ENCODE data around the gene NIN. TPM values are rescaled to one million over a fixed set of nuclear protein-coding genes. Genes with fewer than 3 reads are reported as not detected.

Gene NIN
- total and polyA plus RNA-seq, 2 of the 4 experiments (the other 2 are of a cell fraction) = 15.2 to 98.4 TPM

GRCh38 chr14:50820786-50821509 lies 10.0 kb downstream of the NIN start:
- no peak overlapping the region for H3K18ac ChIP-seq (ENCODE audit: low read depth, low read length)
- POLR2A ChIA-PET (ENCODE audit: unreplicated experiment) = no interaction called here
- H4K20me1 ChIP-seq (ENCODE audit: insufficient read depth, low read length) = peaks cover 60% of the 10 kb centered on the region
- H3K9ac ChIP-seq (ENCODE audit: low read depth, low read length) = no peak overlapping the region
- H2BK5ac ChIP-seq (ENCODE audit: low read depth, low read length, poor library complexity, severe bottlenecking) = no peak overlapping the region
- H3K27me3 ChIP-seq (ENCODE audit: control insufficient read depth, insufficient read depth, low read length) = no peaks in the 10 kb centered on the region
- in situ Hi-C loops (cut with MboI; ENCODE audit: low sequenced_read_pairs) (no loop called here), intact Hi-C loops (cut with micrococcal nuclease) (no loop called here), dilution Hi-C loops (cut with HindIII; ENCODE audit: low sequenced_read_pairs, unreplicated experiment) (no loop called here)
- H3K14ac ChIP-seq (replicated peaks; ENCODE audit: low read depth, low read length) = no peak overlapping the region
- no peak overlapping the region for H3K56ac ChIP-seq (ENCODE audit: extremely low read depth, insufficient read depth, low read length)
- no peak for ATAC-seq (ENCODE audit: low read depth)
- peaks cover 2% of the 10 kb centered on the region for H3K36me3 ChIP-seq (ENCODE audit: control insufficient read depth, insufficient read depth, low read length)
- no peak overlapping the region for H3K4me3 ChIP-seq (ENCODE audit: insufficient read depth, low read depth, low read length)
- BruUV-seq (replicated peaks) = no TSS peak
- H3K4me2 ChIP-seq (ENCODE audit: low read depth, low read length) = no peak overlapping the region
- TF ChIP-seq MAZ (IDR thresholded peaks at IDR 0.05; ENCODE audit: borderline replicate concordance, low read depth, low read length) = no peak
- no peak for TF ChIP-seq POLR2A (IDR thresholded peaks at IDR 0.05; ENCODE audit: low read depth, low read length)
- no peak for TF ChIP-seq RCOR1 (IDR thresholded peaks at IDR 0.05; ENCODE audit: insufficient replicate concordance, low read length)
- TF ChIP-seq USF2 (IDR thresholded peaks at IDR 0.05; ENCODE audit: low read depth, low read length) = no peak
- TF ChIP-seq NFE2L2 (IDR thresholded peaks at IDR 0.05; ENCODE audit: low read depth, low read length) = no peak
- TF ChIP-seq MXI1 (IDR thresholded peaks at IDR 0.05; ENCODE audit: borderline replicate concordance, low read depth, low read length) = no peak
- TF ChIP-seq CTCF (conservative IDR thresholded peaks at IDR 0.05; ENCODE audit: low read depth, low read length) = no peak
- no peak for TF ChIP-seq RAD21 (IDR thresholded peaks at IDR 0.05; ENCODE audit: low read length)
- TF ChIP-seq SMC3 (IDR thresholded peaks at IDR 0.05; ENCODE audit: low read depth, low read length) = no peak
- TF ChIP-seq CEBPB (IDR thresholded peaks at IDR 0.05; ENCODE audit: low read depth, low read length) = no peak
- TF ChIP-seq ELK1 (IDR thresholded peaks at IDR 0.05; ENCODE audit: borderline replicate concordance, low read depth, low read length) = no peak
- TF ChIP-seq BHLHE40 (IDR thresholded peaks at IDR 0.05; ENCODE audit: low read depth, low read length) = no peak
- no peak for TF ChIP-seq MAFK (IDR thresholded peaks at IDR 0.05; ENCODE audit: low read depth, low read length)
- TF ChIP-seq RFX5 (IDR thresholded peaks at IDR 0.05; ENCODE audit: low read depth, low read length) = no peak
- no peak for TF ChIP-seq FOS (IDR thresholded peaks at IDR 0.05; ENCODE audit: low read depth, low read length)
- WGBS, 2 experiments (ENCODE audit: extremely low coverage in 2 of 2, insufficient read length in 1 of 2) = no CpG with 5 or more reads among the region's 3 CpGs
- no peak overlapping the region for H2BK15ac ChIP-seq (ENCODE audit: low read depth, low read length)
- H3K9me1 ChIP-seq (ENCODE audit: insufficient read depth, low read length) = peaks cover 18% of the 10 kb centered on the region
- H4K8ac ChIP-seq (ENCODE audit: low read depth in 2 of 2, low read length in 2 of 2) = no peak overlapping the region
- H4K5ac ChIP-seq (ENCODE audit: low read depth, low read length) = no peak overlapping the region
- DNase-seq = no peak
- H3K27ac ChIP-seq (ENCODE audit: insufficient read depth, low read length) = no peak overlapping the region
- H3K23ac ChIP-seq (ENCODE audit: low read depth, low read length) = no peak overlapping the region
- H2BK20ac ChIP-seq (ENCODE audit: low read depth, low read length) = no peak overlapping the region
- CTCF ChIA-PET = no interaction called here
- peaks cover 45 to 81% of the 10 kb centered on the region in 2 experiments for H3K79me1 ChIP-seq (ENCODE audit: low read depth in 1 of 2, low read length in 2 of 2)
- H2AFZ ChIP-seq (replicated peaks; ENCODE audit: low read length, poor library complexity) = no peak overlapping the region
- no peak overlapping the region for H2BK120ac ChIP-seq (ENCODE audit: low read depth, low read length)
- no peak overlapping the region for H3K4ac ChIP-seq (ENCODE audit: low read depth, low read length)
- no peaks in the 10 kb centered on the region for H3K9me3 ChIP-seq (ENCODE audit: control insufficient read depth, insufficient read depth, low read length)
- H2AK9ac ChIP-seq (replicated peaks; ENCODE audit: low read depth, low read length, poor library complexity) = no peak overlapping the region
- H2AK5ac ChIP-seq (ENCODE audit: low read depth, low read length) = no peak overlapping the region
- H3K4me1 ChIP-seq (ENCODE audit: control insufficient read depth, insufficient read depth, low read length) = peaks cover 17% of the 10 kb centered on the region
- H4K91ac ChIP-seq (ENCODE audit: insufficient read depth, low read depth, low read length) = no peak overlapping the region
